CD4-positive, alpha-beta T cell treated with Interleukin-15 for 4 hours (primary cell): Measurements from ENCODE around the gene ALDH5A1.

Source experiments
- DNase-seq: peaks from one replicate; pipeline ENCODE4 v3.0.0-alpha.2; 2020; ENCODE audit warnings: low spot score

Gene ALDH5A1

DNA sequence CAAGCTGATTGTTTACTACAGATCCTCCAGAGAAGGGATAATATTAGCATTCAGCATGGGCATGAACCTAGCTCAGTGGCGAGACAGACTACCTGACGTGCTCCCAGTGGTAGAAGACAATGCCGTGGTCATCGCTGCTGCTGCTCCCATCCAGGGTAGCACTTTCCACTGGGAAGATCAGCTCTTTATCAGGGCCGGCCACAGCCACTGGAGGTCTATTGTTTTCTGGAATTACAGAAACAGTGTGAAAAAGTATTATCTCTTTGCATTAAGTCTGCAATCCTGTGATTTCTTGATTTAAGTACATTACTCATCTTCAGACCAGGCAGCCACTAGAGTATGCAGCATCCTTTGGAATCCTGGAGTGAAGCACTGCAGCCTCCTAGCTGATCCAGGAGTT is 75.0 kb downstream of the ALDH5A1 start:
- DNase-seq: no peak

DNA sequence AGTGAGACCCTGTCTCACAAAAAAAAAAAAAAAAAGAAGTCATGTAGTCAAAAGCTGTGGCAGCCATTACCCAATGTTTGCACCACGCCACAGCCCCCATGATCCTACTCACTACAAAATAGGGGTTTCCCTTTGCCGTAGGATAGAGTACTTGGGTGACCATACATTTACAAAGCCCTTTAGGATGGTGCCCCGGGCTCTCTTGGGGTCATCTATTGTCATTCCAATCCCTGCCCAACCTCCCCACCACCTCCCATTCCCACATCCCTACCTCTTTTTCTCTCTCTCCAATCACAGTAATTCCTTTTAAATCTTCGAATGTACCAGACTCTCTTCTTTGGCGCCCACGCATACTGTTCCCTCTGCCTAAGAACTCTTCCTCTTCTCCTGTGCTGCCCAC is 76.6 kb downstream of the ALDH5A1 start:
- DNase-seq: no peak

DNA sequence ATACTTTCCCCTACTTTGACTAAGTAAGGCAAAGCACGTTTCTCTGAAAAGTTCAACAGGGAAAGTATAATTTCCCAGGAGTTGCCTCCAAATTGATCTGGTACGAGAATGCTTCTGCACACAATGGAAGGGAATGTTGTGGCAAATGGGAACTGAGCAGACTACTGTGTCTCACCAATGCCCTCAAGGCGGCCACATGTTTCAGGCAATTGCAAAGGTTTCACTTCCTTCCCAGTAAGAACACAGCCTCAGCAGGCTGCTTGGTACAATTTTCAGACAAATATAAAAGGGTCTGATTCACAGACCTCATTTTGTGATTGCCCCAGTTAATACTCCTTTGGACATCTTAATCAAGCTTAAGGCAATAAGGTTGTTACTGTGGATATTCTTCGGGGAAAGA is 80.0 kb downstream of the ALDH5A1 start:
- no peak for DNase-seq

GRCh38 chr6:24576447-24576846 is 81.7 kb downstream of the ALDH5A1 start:
- no peak for DNase-seq

DNA sequence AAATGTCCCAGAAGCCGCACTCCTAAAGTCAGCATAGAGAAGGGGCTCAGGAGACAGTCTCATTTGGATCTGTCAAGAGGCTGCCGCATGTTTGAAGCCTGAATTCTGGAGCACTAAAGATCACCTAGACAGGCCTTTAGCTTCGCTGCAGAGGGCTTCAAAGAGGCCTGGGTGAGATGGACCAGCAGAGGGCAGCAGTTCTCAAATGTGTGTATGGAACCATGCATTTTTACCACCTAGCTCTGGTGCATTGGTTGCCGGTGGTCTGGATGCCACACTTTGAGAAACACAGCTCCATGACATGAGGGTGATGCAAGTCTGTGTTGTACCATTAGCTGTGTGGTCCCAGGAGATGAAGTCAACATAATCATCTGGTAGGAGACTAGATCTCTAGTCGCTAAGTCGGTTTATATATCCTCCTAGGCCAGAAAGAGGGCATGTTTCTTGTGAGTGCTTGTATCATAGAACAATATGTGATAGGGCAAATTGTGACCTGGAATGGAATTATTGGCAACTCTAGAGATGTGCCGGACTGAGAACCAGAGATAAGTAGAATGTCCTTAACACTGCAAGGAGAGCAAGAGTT is 86.4 kb downstream of the ALDH5A1 start:
- peak; percentile 78 for DNase-seq

DNA sequence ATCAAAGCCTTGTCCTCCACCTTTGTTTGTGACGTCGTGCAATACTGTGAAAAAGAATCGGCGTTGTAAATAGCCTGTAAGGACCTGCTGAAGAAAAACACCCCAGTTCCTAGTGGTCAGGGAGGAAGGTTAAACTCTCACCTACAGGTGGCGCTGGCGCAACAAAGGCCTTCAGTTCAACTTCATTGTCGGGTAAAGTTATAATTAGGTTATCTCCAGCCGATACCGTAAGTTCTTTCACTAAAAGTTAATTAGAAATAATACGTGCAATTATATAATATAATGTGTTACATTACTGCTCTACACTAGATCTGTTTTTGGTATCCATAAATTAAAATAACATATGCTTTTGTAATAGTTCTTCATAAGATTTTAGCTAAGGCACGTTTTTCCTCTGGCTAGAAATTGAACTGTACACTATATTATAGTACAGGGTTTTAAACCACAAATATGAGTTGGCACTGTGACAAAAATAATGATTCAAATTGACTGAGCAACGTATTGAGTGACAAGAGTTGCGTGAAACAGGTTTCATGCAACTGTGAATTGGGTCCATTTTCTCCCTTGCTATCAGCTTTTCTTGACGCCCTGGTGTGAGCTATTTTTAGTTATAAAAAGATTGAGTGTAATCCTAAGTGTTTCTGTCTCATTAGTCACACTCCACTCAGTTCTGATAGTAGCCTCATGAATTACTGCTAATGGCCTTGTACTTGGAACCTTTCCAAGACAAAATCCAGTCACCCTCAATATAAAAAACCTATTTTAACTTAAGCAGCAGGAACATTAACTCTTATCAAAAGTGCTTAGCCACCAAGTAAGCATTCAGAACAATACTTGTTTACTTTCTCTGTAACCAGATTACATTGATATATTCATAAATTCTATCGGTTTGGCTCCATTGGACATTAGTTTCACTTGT is 89.0 kb downstream of the ALDH5A1 start:
- peak; percentile 72 for DNase-seq

DNA sequence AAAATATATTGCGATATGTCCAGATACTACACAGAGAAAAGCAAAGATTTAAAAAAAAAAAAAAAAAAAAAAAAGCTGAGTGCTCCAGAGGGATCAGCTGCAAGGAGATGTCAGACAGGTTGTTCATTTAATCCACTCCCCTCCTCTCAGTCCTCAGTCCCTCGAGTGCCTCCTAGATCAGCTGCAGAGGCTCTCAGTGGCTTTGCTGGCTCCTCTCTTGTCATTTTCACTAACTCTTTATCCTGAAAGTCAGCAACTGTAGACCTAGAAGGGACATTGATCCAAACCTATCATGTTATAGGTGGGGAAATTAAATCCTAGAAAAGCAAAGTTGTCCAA is 89.6 kb downstream of the ALDH5A1 start:
- DNase-seq: no peak
